GM12874 (cell line): ENCODE data around the gene FOXQ1.

ENCODE experiments used
- TF ChIP-seq, protein P1 (sequence below): IDR thresholded peaks from 2 replicates; pipeline ENCODE4 v1.5.1; 2011; ENCODE audit warnings: low read depth, mild to moderate bottlenecking, control low read depth, low read length, moderate library complexity; ENCODE audit not compliant: insufficient read depth

FOXQ1 gene

DNA sequence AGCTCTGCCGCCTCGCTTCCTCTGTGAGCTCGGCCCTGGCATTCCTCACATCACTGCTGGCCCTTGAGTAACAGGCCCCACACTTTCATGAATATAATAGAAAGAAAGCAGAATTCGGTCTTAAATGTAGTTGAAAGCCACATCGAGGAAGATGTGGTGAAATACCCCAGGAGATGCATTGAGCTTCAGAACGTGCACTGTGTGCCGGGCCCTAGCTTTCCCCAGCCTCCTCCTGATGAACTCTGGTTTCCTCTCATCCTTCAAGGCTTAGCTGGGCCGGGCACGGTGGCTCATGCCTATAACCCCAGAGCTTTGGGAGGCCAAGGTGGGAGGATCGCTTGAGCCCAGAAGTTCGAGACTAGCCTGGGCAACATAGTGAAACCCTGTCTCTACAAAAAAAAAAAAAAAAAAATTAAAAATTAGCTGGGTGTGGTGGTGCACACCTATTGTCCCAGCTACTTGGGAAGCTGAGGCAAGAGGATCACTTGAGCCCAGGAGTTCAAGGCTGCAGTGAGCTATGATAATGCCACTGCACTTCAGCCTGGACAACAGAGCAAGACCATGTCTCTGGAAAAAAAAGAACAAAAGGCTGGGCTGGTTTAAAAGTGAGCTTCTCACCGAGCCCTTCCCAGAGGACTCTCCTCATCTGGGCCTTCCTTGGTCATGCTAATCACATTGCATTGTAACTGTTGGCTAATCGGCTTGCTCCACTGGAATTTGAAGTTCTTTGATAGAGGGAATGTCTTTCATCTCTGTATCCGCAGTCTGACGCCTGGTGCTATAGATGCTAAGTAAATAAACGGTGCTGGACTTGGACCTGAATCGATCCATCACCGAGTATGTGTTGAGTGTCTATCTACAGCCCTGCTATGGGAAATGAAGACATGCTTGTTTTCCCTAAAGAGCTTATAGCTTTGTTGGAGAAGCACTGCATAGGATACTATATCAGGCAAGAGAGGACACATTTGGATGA is 43.8 kb upstream of the FOXQ1 start:
- TF ChIP-seq, protein P1, sequence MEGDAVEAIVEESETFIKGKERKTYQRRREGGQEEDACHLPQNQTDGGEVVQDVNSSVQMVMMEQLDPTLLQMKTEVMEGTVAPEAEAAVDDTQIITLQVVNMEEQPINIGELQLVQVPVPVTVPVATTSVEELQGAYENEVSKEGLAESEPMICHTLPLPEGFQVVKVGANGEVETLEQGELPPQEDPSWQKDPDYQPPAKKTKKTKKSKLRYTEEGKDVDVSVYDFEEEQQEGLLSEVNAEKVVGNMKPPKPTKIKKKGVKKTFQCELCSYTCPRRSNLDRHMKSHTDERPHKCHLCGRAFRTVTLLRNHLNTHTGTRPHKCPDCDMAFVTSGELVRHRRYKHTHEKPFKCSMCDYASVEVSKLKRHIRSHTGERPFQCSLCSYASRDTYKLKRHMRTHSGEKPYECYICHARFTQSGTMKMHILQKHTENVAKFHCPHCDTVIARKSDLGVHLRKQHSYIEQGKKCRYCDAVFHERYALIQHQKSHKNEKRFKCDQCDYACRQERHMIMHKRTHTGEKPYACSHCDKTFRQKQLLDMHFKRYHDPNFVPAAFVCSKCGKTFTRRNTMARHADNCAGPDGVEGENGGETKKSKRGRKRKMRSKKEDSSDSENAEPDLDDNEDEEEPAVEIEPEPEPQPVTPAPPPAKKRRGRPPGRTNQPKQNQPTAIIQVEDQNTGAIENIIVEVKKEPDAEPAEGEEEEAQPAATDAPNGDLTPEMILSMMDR = no peak

DNA sequence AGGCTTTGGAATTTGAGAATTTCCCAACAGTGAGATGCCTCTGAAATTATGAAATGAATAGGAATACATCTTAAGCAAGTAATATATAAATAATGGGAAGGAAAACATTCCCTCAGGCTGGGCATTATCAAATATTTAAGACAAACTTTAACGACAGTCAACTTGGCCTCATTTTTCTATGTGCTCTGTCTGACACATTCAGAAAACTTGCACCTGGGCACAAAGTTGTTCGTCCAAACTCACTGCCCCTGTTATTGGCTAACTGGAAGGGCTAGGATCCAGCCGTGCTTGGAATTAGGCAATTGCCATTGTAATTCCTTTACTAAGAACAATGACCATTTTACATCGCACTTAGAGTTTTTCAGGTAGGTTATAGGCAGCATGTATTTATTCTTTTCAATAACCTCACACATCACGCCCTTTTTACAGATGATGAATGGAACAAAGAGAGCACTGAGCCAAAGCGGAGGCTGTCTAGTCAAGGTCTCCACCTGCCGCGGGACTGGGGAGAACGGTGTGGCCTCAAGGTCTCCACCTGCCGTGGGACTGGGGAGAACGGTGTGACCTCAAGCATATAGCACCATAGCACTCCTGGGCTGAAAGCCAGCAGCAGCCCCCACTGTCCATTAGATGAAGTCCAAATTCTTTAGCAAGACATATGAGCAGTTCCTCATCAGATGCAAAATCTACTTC is 40.7 kb upstream of the FOXQ1 start:
- TF ChIP-seq, protein P1 = no peak

DNA sequence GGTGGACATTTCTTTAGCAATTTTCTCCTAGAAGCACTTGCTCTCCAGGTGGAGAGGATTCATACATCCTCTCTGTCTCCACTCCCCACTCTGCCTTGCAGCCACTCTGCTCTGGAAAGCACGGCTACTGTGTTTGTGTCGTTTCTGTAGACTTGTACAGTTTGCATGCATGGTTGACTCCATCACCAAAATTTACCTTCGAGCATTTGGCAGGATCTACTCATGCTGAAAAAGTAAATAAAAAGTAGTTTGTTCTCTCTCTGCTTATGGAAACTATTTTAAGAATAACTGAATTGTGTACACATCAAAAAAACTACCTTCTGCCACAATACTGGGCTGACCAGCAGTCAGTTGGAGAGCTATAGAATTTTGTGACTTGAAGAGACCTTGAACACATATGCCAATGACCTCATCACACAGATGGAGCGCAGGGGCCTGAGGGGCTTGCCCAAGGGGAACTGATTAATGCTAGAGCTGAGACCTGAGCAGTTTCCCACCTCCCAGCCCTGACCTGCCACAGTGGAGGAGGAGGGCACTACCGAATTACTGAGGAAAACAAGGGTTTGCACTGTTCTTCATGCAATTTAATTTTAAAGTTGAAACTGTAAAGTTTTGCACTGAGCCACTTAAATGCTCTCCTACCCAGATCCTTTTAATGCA is 33.7 kb upstream of the FOXQ1 start:
- TF ChIP-seq, protein P1 = no peak

DNA sequence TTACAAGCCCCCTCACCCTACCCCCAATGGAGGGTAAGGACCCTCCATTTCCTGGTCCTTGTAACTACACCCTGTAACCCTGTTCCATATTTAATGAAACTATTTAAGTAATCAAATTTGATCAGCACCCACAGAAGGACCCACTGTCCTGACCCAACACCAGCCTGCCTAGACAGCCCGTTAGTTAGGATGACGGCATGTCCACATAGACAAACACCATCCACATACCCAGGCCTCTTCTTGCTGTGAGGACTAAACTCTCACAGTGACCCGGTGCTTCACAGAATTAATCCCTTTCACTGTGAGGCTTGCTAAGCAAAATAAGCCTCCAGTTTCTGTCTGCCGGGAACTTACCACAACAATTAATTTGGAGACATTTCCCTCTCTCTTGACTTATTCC is 32.8 kb upstream of the FOXQ1 start:
- TF ChIP-seq, protein P1 = no peak

DNA sequence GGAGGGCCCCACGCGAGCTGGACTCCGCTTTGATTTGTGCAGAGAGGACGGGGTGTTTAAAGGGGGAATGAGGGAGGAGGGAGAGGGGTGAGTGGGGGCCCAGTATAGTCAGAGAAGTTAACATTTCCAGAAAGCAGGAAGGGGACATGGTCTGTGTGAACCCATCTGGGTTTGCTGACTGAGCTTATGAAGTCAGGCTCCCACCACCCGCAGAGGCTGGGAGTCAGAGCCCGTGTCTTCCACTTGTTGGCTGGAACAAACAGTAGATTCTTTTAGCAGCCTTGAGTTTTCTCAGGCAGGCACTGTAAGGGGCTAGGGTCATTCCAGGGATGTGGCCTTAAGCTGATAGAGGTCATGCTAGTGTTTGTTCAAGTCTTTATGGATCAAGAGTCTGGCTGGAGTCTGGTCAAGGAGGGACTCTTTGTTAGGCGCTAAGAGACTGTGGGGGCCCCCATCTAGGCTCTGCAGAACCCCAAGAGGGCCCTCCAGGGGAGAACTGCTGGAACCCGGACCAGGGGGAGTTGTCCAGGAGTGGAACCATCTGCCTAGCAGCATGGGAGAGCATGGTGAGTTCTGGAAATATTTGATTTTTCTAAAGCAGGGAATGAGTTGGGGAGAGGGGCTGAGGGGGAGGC is 31.1 kb upstream of the FOXQ1 start:
- TF ChIP-seq, protein P1 = no peak

DNA sequence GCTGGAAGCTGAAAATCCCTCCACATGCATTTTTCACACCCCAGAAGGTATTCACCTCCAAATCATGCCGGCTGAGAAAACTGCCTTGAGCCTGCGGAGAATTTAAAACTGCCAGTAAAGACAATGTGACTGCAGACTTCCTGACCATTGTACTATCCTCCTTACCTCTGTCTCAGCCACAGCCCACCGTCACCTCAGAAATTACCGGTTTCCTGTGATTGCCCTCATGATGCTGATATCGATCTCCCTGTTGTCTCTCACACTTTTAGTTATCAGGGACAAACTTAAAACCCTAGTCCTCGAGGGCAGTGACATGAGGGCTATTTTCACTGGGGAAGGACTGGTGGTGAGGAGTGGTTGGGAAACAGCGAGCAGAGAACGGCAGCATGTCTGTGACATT is 30.2 kb upstream of the FOXQ1 start:
- TF ChIP-seq, protein P1 = no peak
